ENCODE measurements around the gene CSRNP3.

DNA sequence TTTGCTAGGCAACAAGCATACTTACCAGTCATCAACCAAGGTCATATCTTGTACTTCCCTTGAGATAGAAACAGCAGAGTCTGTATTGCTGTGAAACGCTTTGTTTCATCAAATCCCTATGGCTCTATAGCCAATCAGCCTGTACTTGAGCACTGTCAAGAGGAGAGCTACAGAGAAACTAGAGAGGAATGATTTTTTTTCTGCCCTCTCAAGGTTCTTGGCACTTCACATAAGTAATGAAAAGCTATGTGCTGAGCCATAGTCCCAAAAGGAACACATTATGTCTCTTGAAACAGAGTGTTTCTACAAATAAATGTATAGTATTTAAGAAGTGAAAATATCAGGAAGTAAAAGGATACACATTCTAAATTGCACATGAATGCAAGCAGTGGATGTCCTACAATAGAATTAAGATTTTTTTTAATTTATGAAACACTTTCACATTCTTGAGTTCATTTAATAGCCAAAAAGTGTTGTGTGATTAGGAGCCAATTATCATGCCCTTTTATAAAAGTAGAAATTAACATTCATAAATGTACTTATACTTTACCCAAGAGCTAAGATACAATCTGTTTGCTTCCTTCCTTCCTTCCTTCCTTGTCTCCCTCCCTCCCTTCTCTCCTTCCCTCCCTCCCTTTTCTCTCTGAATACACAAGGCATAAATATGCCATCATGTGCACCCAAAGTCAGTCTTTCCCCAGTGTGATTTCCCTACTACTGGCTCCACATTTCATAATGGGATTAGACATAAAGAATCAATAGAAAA, 131.8 kb downstream of the CSRNP3 start:
- TF ChIP-seq, protein P1, sequence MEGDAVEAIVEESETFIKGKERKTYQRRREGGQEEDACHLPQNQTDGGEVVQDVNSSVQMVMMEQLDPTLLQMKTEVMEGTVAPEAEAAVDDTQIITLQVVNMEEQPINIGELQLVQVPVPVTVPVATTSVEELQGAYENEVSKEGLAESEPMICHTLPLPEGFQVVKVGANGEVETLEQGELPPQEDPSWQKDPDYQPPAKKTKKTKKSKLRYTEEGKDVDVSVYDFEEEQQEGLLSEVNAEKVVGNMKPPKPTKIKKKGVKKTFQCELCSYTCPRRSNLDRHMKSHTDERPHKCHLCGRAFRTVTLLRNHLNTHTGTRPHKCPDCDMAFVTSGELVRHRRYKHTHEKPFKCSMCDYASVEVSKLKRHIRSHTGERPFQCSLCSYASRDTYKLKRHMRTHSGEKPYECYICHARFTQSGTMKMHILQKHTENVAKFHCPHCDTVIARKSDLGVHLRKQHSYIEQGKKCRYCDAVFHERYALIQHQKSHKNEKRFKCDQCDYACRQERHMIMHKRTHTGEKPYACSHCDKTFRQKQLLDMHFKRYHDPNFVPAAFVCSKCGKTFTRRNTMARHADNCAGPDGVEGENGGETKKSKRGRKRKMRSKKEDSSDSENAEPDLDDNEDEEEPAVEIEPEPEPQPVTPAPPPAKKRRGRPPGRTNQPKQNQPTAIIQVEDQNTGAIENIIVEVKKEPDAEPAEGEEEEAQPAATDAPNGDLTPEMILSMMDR (optimal IDR thresholded peaks at IDR 0.05 in 1 of 3, IDR thresholded peaks at IDR 0.05 in 1 of 3, conservative IDR thresholded peaks at IDR 0.05 in 1 of 3; ENCODE audit: extremely low read depth in 1 of 3, insufficient read depth in 2 of 3, low read length in 3 of 3), result no peak
- TF ChIP-seq EZH2 (IDR thresholded peaks at IDR 0.05; ENCODE audit: low read length), result no peak
